GM18868 (cell line): ENCODE measurements around the gene HSPA1B.
"Not testable (repeated sequence)": the region's sequence is repeated elsewhere in the genome, so short reads cannot be mapped to it uniquely, and the experiment has no call there.

ENCODE experiments used
- ATAC-seq: cut with Tn5 transposase; IDR thresholded peaks from one replicate; pipeline ENCODE4 v1.9.1; 2021; ENCODE audit warnings: mild to moderate bottlenecking, moderate library complexity; ENCODE audit not compliant: unreplicated experiment

Gene HSPA1B

GRCh38 chr6:31825553-31825952 is 2.0 kb upstream of the HSPA1B start:
- ATAC-seq = no peak

GRCh38 chr6:31826793-31827285 is 699 bp upstream of the HSPA1B start:
- no peak for ATAC-seq

GRCh38 chr6:31829633-31830283 is 2.2 kb downstream of the HSPA1B start:
- no peak for ATAC-seq

- ATAC-seq = no peak
These were observed 3.4 kb downstream of the HSPA1B start for GRCh38 chr6:31830886-31831335.

GRCh38 chr6:31831350-31832215 is 4.0 kb downstream of the HSPA1B start:
- ATAC-seq = no peak

DNA sequence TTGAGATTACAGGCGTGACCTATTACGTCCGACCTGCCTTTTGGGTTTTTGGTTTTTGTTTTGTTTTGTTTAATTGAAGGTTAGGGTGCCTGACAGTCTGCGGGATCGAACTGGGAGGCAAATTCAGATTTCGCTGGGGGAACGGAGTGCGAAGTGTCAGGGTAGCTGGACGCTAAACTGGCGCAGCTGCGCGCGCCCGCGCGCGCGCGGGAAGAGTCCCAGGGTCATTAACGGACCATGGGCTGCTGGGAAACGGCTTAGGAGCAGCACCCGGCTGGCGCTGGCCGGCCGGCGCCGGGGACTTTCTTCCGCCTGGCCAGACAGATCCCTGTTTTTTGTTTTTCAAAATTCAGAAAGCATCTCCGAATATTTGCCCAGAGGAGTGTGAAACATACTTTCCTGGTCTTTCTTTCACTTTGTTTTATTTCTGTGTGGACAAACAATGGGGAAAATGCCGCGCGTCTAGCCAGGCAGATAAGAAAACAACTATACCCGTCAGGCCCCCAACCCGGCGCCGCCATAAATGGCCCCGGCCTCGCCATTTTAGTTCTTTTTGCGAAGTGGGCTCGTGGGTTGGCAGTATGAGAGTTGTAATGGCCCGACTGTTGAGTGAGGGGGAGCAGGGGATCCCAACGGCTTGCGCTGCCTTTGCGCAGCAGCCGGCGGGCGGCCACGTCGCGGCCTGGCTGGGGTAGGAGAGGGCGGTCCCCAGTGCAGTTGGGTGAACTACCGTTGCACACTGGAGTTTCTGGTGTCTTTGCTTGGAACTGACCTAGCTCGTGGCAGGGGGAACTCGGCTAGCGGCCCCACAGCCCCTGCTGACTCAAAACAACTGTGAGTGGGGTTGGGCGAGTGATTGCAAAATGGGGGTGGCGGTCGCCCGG is 7.1 kb downstream of the HSPA1B start:
- no peak for ATAC-seq

DNA sequence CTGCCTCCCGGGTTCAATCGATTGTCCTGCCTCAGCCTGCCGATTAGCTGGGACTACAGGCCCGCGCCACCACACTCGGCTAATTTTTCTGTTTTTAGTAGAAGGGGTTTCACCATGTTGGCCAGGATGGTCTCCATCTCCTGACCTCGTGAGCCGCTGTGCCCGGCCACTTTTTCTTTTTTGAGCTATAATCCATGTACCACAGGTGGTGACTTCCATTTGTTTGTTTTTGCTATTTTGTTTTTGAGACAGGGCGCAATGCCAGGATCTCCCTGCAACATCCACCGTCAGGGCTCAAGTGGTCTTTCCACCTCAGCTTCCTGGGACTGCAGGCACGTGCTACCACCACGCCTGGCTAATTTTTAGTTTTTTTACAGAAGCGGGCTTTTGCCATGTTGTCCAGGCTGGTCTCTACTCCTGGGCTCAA is 8.5 kb downstream of the HSPA1B start:
- ATAC-seq = no peak

DNA sequence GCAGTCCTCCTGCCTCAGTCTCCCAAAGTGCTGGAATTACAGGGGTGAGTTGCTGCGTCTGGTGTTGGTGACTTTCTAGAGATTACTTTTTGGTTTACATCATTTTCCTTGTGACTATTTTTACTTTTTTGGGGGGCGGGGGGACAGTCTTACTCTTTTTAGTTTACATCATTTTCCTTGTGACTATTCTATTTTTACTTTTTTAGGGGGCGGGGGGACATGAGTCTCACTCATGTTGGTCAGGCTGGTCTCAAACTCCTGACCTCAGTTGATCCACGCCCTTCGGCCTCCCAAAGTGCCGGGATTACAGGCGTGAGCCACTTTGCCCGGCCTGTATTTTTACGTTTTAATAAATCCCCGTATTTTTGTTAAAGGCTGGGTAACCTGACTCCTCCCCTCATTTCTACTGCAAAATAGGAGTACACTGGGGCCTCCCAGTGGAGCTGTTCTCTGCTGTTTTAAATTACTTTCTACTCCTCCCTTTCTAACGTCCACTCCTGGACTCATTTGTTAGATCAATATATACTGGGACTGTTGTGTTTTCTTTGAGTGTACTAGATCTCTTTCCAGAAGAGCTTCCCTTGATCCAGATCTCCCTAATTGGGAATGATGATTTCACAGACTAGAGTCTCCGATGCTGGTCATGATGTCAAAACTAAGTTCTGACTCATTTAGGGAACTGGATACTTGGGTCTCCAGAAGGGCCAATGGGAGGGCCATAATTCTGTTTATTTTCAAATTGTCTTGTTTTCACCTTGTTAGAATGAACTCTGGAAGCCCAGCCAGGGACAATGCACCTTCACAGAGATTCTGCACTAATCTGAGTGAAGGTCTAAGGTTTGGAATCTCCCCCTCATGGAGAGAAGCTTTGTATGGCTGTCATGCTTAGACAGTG is 9.2 kb downstream of the HSPA1B start:
- no peak for ATAC-seq

- ATAC-seq = no peak
These were observed 10.0 kb downstream of the HSPA1B start for GRCh38 chr6:31837369-31838113.

DNA sequence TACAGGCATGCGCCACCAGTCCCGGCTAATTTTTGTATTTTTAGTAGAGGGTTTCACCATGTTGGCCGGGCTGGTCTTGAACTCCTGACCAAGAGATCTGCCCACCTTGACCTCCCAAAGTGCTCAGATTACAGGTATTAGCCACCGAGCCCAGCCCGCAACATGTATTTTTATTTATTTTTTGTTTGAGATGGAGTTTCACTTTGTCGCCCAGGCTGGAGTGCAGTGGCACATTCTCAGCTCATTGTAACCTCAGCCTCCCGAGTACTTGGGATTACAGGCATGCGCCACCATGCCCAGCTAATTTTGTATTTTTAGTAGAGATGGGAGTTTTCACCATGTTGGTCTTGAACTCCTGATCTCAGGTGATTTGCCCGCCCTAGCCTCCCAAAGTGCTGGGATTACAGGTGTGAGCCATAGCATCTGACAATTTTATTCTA is 10.6 kb downstream of the HSPA1B start:
- ATAC-seq = not testable (repeated sequence)

DNA sequence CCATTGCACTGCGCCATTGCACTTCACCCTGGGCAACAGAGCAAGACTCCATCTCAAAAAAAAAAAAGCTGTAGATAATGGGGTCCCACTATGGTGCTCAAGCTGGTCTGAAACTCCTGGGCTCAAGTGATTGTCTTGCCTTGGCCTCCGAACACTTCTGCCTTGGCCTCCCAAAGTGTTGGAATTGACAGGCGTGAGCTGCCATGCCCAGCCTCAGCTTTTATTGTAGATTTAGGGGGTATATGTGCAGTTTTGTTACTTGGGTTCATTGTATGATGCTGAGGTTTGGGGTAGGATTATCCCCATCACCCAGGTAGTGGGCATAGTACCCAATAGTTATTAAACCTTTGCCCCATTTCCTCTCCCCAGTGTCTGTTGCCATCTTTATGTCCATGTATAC is 11.4 kb downstream of the HSPA1B start:
- ATAC-seq = no peak

GRCh38 chr6:31839779-31840126 is 12.2 kb downstream of the HSPA1B start:
- ATAC-seq = not testable (repeated sequence)

- no peak for ATAC-seq
These were observed 14.5 kb downstream of the HSPA1B start for GRCh38 chr6:31842053-31842452.

DNA sequence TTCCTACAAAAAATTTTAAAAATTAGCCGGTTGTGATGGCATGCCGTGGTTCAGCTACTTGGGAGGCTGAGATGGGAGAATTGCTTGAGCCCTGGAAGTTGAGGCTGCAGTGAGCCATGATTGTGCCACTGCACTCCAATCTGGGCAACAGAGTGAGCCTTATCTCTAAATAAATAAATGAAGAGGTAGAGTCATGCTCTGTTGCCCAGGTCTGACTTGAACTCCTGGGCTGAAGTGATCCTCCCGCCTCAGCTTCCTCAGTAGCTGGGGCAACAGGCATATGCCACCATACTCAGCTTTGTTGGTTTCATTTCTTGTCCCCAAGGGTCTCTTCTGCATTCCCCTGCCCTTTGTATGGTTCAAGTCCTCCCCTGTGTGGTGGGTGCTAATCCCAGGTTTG is 17.0 kb downstream of the HSPA1B start:
- ATAC-seq = no peak

DNA sequence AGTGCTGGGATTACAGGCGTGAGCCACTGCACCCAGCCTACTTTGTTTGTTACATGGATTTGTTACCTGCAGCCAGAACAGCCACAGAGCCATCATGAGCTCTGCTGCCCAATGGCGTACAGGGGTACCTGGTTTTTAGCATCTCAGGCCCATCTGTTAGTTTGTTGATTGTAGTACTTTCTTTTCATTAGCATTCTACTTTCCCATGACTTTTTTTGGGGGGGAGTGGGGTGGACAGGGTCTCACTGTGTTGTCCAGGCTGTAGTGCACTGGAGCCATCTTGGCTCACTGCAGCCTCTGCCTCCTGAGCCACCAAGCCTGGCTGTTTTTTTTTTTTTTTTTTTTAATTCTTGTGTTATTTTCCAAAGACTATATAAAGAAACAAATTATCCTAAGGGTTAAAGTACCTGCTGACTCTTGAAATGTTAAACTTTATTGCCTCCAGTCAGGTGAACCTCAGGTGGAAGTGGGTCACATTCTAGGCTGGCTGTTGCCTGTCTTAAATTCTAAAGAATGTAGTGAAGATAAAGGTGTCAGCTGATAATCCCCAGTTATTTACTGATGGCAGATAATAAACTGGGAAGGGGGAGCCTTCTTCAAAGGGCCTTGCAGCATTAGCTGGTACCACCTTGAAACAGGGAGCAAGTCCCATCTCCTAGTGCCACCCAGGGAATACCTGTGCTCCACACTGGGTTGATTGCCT is 19.9 kb downstream of the HSPA1B start:
- no peak for ATAC-seq

- no peak for ATAC-seq
These were observed 23.4 kb downstream of the HSPA1B start for GRCh38 chr6:31850765-31851484.

DNA sequence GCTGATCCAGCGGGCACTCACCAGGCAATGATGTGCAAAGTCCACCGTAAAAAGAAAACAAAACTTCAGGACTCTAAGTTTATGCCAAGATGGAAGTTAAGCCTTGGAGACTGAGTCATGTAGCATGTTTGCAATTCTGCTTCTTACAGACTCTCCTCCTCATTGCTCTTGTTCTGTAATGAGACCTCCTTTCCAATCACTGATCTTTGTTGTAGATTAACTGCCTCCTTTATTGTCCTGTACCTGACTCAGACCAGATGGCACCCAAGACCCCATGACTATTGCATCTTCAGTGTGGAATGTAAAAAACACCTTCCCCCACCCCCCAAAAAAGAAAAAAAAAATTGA is 23.9 kb downstream of the HSPA1B start:
- no peak for ATAC-seq
